Measurements from ENCODE around the gene C19orf12.

The C19orf12 gene

GRCh38 chr19:29715701-29716581 lies 880 bp upstream of the C19orf12 start:
- H3K36me3 ChIP-seq (ENCODE audit: control insufficient read depth, low read length), result peaks cover 4% of the 10 kb centered on the region
- peak overlapping the region; percentile 63 for H3K27ac ChIP-seq (ENCODE audit: low read depth, low read length)
- peaks cover 4% of the 10 kb centered on the region; the same call in 1 of the 2 replicates for H3F3A ChIP-seq (ENCODE audit: control insufficient read depth, insufficient read depth)
- peak overlapping the region; percentile 81 for H3K4me2 ChIP-seq (ENCODE audit: low read length)
- peak overlapping the region; percentile 94 for H3K4me3 ChIP-seq (ENCODE audit: low read length)
- H4K20me1 ChIP-seq (ENCODE audit: control insufficient read depth, insufficient read depth, low read depth, low read length), result peaks cover 5% of the 10 kb centered on the region; the same call in 1 of the 2 replicates
- no peak for TF ChIP-seq CTCF (IDR thresholded peaks at IDR 0.05; ENCODE audit: low read depth, low read length, poor library complexity, severe bottlenecking)
- TF ChIP-seq EZH2phosphoT487 (IDR thresholded peaks at IDR 0.05; ENCODE audit: borderline replicate concordance, low read length), result no peak
- no peaks in the 10 kb centered on the region for H3K9me2 ChIP-seq (replicated peaks; ENCODE audit: control insufficient read depth, low read length)
- H3K27me3 ChIP-seq (ENCODE audit: control insufficient read depth, low read length), result no peaks in the 10 kb centered on the region
- peaks cover 35% of the 10 kb centered on the region for H3K79me2 ChIP-seq (ENCODE audit: control insufficient read depth, low read length)
- peaks cover 19% of the 10 kb centered on the region for H3K4me1 ChIP-seq (ENCODE audit: control insufficient read depth, low read length)
- no peaks in the 10 kb centered on the region for H3K9me3 ChIP-seq (ENCODE audit: control insufficient read depth, insufficient read depth, low read length)

GRCh38 chr19:29714371-29714952 lies 599 bp downstream of the C19orf12 start:
- Histone ChIP-seq H3F3A (ENCODE audit: control insufficient read depth, insufficient read depth) (peaks cover 4% of the 10 kb centered on the region; the same call in 1 of the 2 replicates), H4K20me1 (ENCODE audit: control insufficient read depth, insufficient read depth, low read depth, low read length) (peaks cover 5% of the 10 kb centered on the region; the same call in 1 of the 2 replicates), H3K4me2 (ENCODE audit: low read length) (peak overlapping the region; percentile 81), H3K27me3 (ENCODE audit: control insufficient read depth, low read length) (no peaks in the 10 kb centered on the region), H3K79me2 (ENCODE audit: control insufficient read depth, low read length) (peaks cover 40% of the 10 kb centered on the region), H3K9me3 (ENCODE audit: control insufficient read depth, insufficient read depth, low read length) (no peaks in the 10 kb centered on the region), H3K4me1 (ENCODE audit: control insufficient read depth, low read length) (peaks cover 26% of the 10 kb centered on the region), H3K27ac (ENCODE audit: low read depth, low read length) (peak overlapping the region; percentile 63), H3K9me2 (replicated peaks; ENCODE audit: control insufficient read depth, low read length) (no peaks in the 10 kb centered on the region), H3K4me3 (ENCODE audit: low read length) (peak overlapping the region; percentile 94), H3K36me3 (ENCODE audit: control insufficient read depth, low read length) (peaks cover 4% of the 10 kb centered on the region)
- TF ChIP-seq EZH2phosphoT487 (IDR thresholded peaks at IDR 0.05; ENCODE audit: borderline replicate concordance, low read length) (no peak), CTCF (IDR thresholded peaks at IDR 0.05; ENCODE audit: low read depth, low read length, poor library complexity, severe bottlenecking) (no peak)

GRCh38 chr19:29712744-29713516 lies 2.1 kb downstream of the C19orf12 start:
- no peak overlapping the region for H3K4me2 ChIP-seq (ENCODE audit: low read length)
- peaks cover 4% of the 10 kb centered on the region for H3K36me3 ChIP-seq (ENCODE audit: control insufficient read depth, low read length)
- H3K4me3 ChIP-seq (ENCODE audit: low read length), result no peak overlapping the region
- peaks cover 4% of the 10 kb centered on the region; the same call in 1 of the 2 replicates for H3F3A ChIP-seq (ENCODE audit: control insufficient read depth, insufficient read depth)
- no peak for TF ChIP-seq EZH2phosphoT487 (IDR thresholded peaks at IDR 0.05; ENCODE audit: borderline replicate concordance, low read length)
- TF ChIP-seq CTCF (IDR thresholded peaks at IDR 0.05; ENCODE audit: low read depth, low read length, poor library complexity, severe bottlenecking), result no peak
- no peaks in the 10 kb centered on the region for H3K9me3 ChIP-seq (ENCODE audit: control insufficient read depth, insufficient read depth, low read length)
- H3K79me2 ChIP-seq (ENCODE audit: control insufficient read depth, low read length), result peaks cover 40% of the 10 kb centered on the region
- no peaks in the 10 kb centered on the region for H3K27me3 ChIP-seq (ENCODE audit: control insufficient read depth, low read length)
- H3K4me1 ChIP-seq (ENCODE audit: control insufficient read depth, low read length), result peaks cover 26% of the 10 kb centered on the region
- H3K9me2 ChIP-seq (replicated peaks; ENCODE audit: control insufficient read depth, low read length), result no peaks in the 10 kb centered on the region
- no peak overlapping the region for H3K27ac ChIP-seq (ENCODE audit: low read depth, low read length)
- peaks cover 5% of the 10 kb centered on the region; the same call in 1 of the 2 replicates for H4K20me1 ChIP-seq (ENCODE audit: control insufficient read depth, insufficient read depth, low read depth, low read length)

Measured in DOHH2 (cell line).